Stimulated activated CD8-positive, alpha-beta memory T cell treated with anti-CD3 and anti-CD28 coated beads, Interleukin-7, amount 100 ng/mL, for 4 hours (primary cell): Measurements from ENCODE around the gene C1QTNF7.

Source experiments
- DNase-seq, 2 donors: peaks; one replicate each; pipeline ENCODE4 v3.0.0-alpha.2; 2020; ENCODE audit warnings: low read depth in 2 of 2

C1QTNF7 gene

GRCh38 chr4:15413623-15414019, 14.2 kb upstream of the C1QTNF7 start:
- no peak for DNase-seq

- no peak for DNase-seq
Measured at GRCh38 chr4:15414551-15415091, 13.2 kb upstream of the C1QTNF7 start.

GRCh38 chr4:15416357-15417232, 11.2 kb upstream of the C1QTNF7 start:
- no peak for DNase-seq

- DNase-seq, result no peak
Measured at GRCh38 chr4:15417233-15417660, 10.6 kb upstream of the C1QTNF7 start.

- no peak for DNase-seq
Measured at GRCh38 chr4:15418956-15419355, 8.9 kb upstream of the C1QTNF7 start.

- no peak for DNase-seq
Measured at GRCh38 chr4:15420642-15421041, 7.2 kb upstream of the C1QTNF7 start.

GRCh38 chr4:15423285-15423711, 4.5 kb upstream of the C1QTNF7 start:
- no peak for DNase-seq

- DNase-seq, result no peak
Measured at GRCh38 chr4:15425520-15425919, 2.3 kb upstream of the C1QTNF7 start.

- DNase-seq, result no peak
Measured at GRCh38 chr4:15427161-15427560, 672 bp upstream of the C1QTNF7 start.

- no peak for DNase-seq
Measured at GRCh38 chr4:15428611-15429010, 778 bp downstream of the C1QTNF7 start.

GRCh38 chr4:15434091-15434490, 6.3 kb downstream of the C1QTNF7 start:
- no peak for DNase-seq

GRCh38 chr4:15434676-15435075, 6.8 kb downstream of the C1QTNF7 start:
- no peak for DNase-seq

- DNase-seq, result no peak
Measured at GRCh38 chr4:15436513-15436912, 8.7 kb downstream of the C1QTNF7 start.

GRCh38 chr4:15438939-15439524, 11.2 kb downstream of the C1QTNF7 start:
- DNase-seq, result no peak

GRCh38 chr4:15443371-15444160, 15.7 kb downstream of the C1QTNF7 start:
- DNase-seq, result no peak

GRCh38 chr4:15444276-15444675, 16.4 kb downstream of the C1QTNF7 start:
- no peak for DNase-seq

- no peak for DNase-seq
Measured at GRCh38 chr4:15444879-15445547, 17.2 kb downstream of the C1QTNF7 start.

- DNase-seq, result no peak
Measured at GRCh38 chr4:15451181-15451865, 23.5 kb downstream of the C1QTNF7 start.

GRCh38 chr4:15451866-15452765, 24.3 kb downstream of the C1QTNF7 start:
- DNase-seq, result no peak

- DNase-seq, result no peak
Measured at GRCh38 chr4:15455290-15455689, 27.5 kb downstream of the C1QTNF7 start.
